A549 (cell line): ENCODE data around the gene TES. TPM values are rescaled to one million over a fixed set of nuclear protein-coding genes. Genes with fewer than 3 reads are reported as not detected.

Experiments used
- ATAC-seq, 2 experiments: fragments of 200-7000 bp in 1 of 2; fragments of >200 bp in 1 of 2; cut with Nextera tagmentation in 1 of 2; cut with Tn5 transposase in 1 of 2; 3 replicates each; pipeline versions ENCODE4 v1.8.0 to v1.9.1; 2018 to 2020; ENCODE audit warnings: mild to moderate bottlenecking in 1 of 2, moderate library complexity in 1 of 2
- CTCF ChIA-PET: fragments of 300-600 bp; sonication (Branson Sonifier 250); formaldehyde crosslinking; extraction: SDS; loops from one replicate; lab custom pipeline; 2021; ENCODE audit warnings: antibody characterized with exemption, inconsistent platforms; lab: Yijun Ruan, JAX
- POLR2A ChIA-PET: fragments of 350-600 bp; formaldehyde crosslinking; extraction: SDS; loops from one replicate; lab custom pipeline; 2021; ENCODE audit warnings: antibody characterized with exemption, inconsistent platforms; lab: Yijun Ruan, JAX
- DNase-seq, 2 experiments: peaks; one replicate each; pipeline versions ENCODE4 v3.0.0 to v3.0.0-alpha.2; 2011 to 2016; ENCODE audit warnings: low read depth in 1 of 2, low spot score in 1 of 2
- FAIRE-seq: peaks from 2 replicates; lab custom pipeline; 2011; peaks lifted over from hg19 to GRCh38; lab: Jason Lieb, UNC
- H3K27ac ChIP-seq, 2 experiments: fragments of >200 bp; sonication (Bioruptor Twin); formaldehyde crosslinking; 3 replicates each; pipeline ENCODE4 v1.5.1; 2016 to 2017
- H3K4me1 ChIP-seq: fragments of >200 bp; sonication (Bioruptor Twin); formaldehyde crosslinking; 3 replicates; pipeline ENCODE4 v1.6.1; 2016
- H3K4me2 ChIP-seq: fragments of >200 bp; sonication (Bioruptor Twin); formaldehyde crosslinking; 3 replicates; pipeline ENCODE4 v1.6.1; 2016
- H3K4me3 ChIP-seq: fragments of >200 bp; sonication (Bioruptor Twin); formaldehyde crosslinking; 3 replicates; pipeline ENCODE4 v1.5.1; 2016
- H3K9me3 ChIP-seq: fragments of >200 bp; sonication (Bioruptor Twin); formaldehyde crosslinking; 3 replicates; pipeline ENCODE4 v1.6.1; 2016
- CEBPB ChIP-seq, 2 experiments: fragments of >200 bp in 1 of 2; sonication (Bioruptor Twin) in 1 of 2; formaldehyde crosslinking in 1 of 2; IDR thresholded peaks; 2 replicates each; pipeline ENCODE4 v1.6.1; 2012 to 2016
- CHD4 ChIP-seq: fragments of 200-600 bp; sonication (generic); IDR thresholded peaks from 2 replicates; pipeline ENCODE4 v1.6.1; 2016; ENCODE audit warnings: antibody characterized with exemption, mild to moderate bottlenecking, borderline replicate concordance
- E2F6 ChIP-seq: IDR thresholded peaks from 2 replicates; pipeline ENCODE4 v1.6.1; 2012; ENCODE audit warnings: low read depth, borderline replicate concordance
- EHMT2 ChIP-seq: fragments of 200-600 bp; sonication (generic); IDR thresholded peaks from 2 replicates; pipeline ENCODE4 v1.6.1; 2016; ENCODE audit warnings: antibody characterized with exemption, low read depth, mild to moderate bottlenecking, moderate library complexity
- EP300 ChIP-seq, 2 experiments: fragments of >200 bp; sonication (Bioruptor Twin); formaldehyde crosslinking; IDR thresholded peaks; 2 replicates in 1 of 2; 3 replicates in 1 of 2; pipeline ENCODE4 v1.6.1; 2016 to 2017
- ESRRA ChIP-seq: fragments of 150-350 bp; IDR thresholded peaks from 2 replicates; pipeline ENCODE4 v1.6.1; 2014; ENCODE audit warnings: mild to moderate bottlenecking, low read length, borderline replicate concordance
- FOSL2 ChIP-seq, 2 experiments: fragments of 450-650 bp in 1 of 2; fragments of >200 bp in 1 of 2; sonication (Bioruptor Twin) in 1 of 2; formaldehyde crosslinking; IDR thresholded peaks; 2 replicates each; pipeline versions ENCODE4 v1.5.0 to v1.6.1; 2016 to 2020; ENCODE audit warnings: mild to moderate bottlenecking in 1 of 2, moderate library complexity in 1 of 2
- FOXS1 ChIP-seq: fragments of 250-450 bp; sonication (Bioruptor Pico); IDR thresholded peaks from 2 replicates; pipeline ENCODE4 v1.5.0; 2020; ENCODE audit warnings: mild to moderate bottlenecking, moderate library complexity
- HDAC2 ChIP-seq: fragments of 200-600 bp; sonication (generic); IDR thresholded peaks from 2 replicates; pipeline ENCODE4 v1.6.1; 2016
- HES2 ChIP-seq: fragments of >200 bp; sonication (Bioruptor Twin); formaldehyde crosslinking; IDR thresholded peaks from 2 replicates; pipeline ENCODE4 v1.6.1; 2016
- HOXB13 ChIP-seq: fragments of 250-450 bp; sonication (Bioruptor Pico); IDR thresholded peaks from 2 replicates; pipeline ENCODE4 v1.5.0; 2020; ENCODE audit warnings: low read depth, mild to moderate bottlenecking, moderate library complexity
- JUN ChIP-seq, 2 experiments: fragments of >200 bp; sonication (Bioruptor Twin); formaldehyde crosslinking; IDR thresholded peaks; 2 replicates in 1 of 2; 3 replicates in 1 of 2; pipeline ENCODE4 v1.6.1; 2016 to 2017
- MAFK ChIP-seq: fragments of 450-650 bp; IDR thresholded peaks from 2 replicates; pipeline ENCODE4 v1.6.1; 2014; ENCODE audit not compliant: partially characterized antibody
- MAZ ChIP-seq: fragments of 150-350 bp; IDR thresholded peaks from 2 replicates; pipeline ENCODE4 v1.6.1; 2014; ENCODE audit warnings: antibody characterized with exemption, low read depth, low read length, borderline replicate concordance
- NPAS2 ChIP-seq: fragments of 250-450 bp; sonication (Bioruptor Pico); IDR thresholded peaks from 2 replicates; pipeline ENCODE4 v1.8.0; 2022; ENCODE audit warnings: mild to moderate bottlenecking, moderate library complexity, borderline replicate concordance
- POLR2A ChIP-seq: IDR thresholded peaks from 2 replicates; pipeline ENCODE4 v1.6.1; 2012; ENCODE audit warnings: mild to moderate bottlenecking, low read length
- RAD21 ChIP-seq, 2 experiments: fragments of >200 bp in 1 of 2; sonication (Bioruptor Twin) in 1 of 2; formaldehyde crosslinking in 1 of 2; IDR thresholded peaks in 1 of 2; conservative IDR thresholded peaks in 1 of 2; 2 replicates in 1 of 2; 3 replicates in 1 of 2; pipeline ENCODE4 v1.6.1; 2012 to 2018; ENCODE audit warnings: inconsistent platforms in 1 of 2
- RARB ChIP-seq: fragments of 250-450 bp; sonication (Bioruptor Pico); IDR thresholded peaks from 2 replicates; pipeline ENCODE4 v1.8.0; 2021; ENCODE audit warnings: mild to moderate bottlenecking, moderate library complexity
- RNF2 ChIP-seq: fragments of 200-600 bp; sonication (generic); IDR thresholded peaks from 2 replicates; pipeline ENCODE4 v1.6.1; 2016; ENCODE audit warnings: low read depth, mild to moderate bottlenecking, antibody characterized with exemption, moderate library complexity, borderline replicate concordance
- SMC3 ChIP-seq: fragments of >200 bp; sonication (Bioruptor Twin); formaldehyde crosslinking; IDR thresholded peaks from 3 replicates; pipeline ENCODE4 v1.6.1; 2018; ENCODE audit warnings: inconsistent platforms
- SREBF2 ChIP-seq: fragments of 450-650 bp; IDR thresholded peaks from 2 replicates; pipeline ENCODE4 v1.6.1; 2014; ENCODE audit warnings: mild to moderate bottlenecking, moderate library complexity
- TFCP2L1 ChIP-seq: fragments of 250-450 bp; sonication (Bioruptor Pico); IDR thresholded peaks from 2 replicates; pipeline ENCODE4 v1.5.0; 2021; ENCODE audit warnings: mild to moderate bottlenecking
- USF2 ChIP-seq: fragments of 450-650 bp; IDR thresholded peaks from 2 replicates; pipeline ENCODE4 v1.6.1; 2014; ENCODE audit warnings: antibody characterized with exemption
- ZFP36 ChIP-seq: fragments of 450-650 bp; IDR thresholded peaks from 2 replicates; pipeline ENCODE4 v1.6.1; 2014; ENCODE audit warnings: borderline replicate concordance; ENCODE audit not compliant: partially characterized antibody
- ZSCAN20 ChIP-seq: fragments of 250-450 bp; sonication (Bioruptor Pico); IDR thresholded peaks from 2 replicates; pipeline ENCODE4 v1.8.0; 2022; ENCODE audit warnings: mild to moderate bottlenecking, moderate library complexity
- WGBS: methylation state at CpG from one replicate; pipeline ENCODE4 v1.1.6; 2017; ENCODE audit errors: missing lambda C conversion rate; 5-methylcytosine and 5-hydroxymethylcytosine counted together
- polyA plus RNA-seq, 4 experiments: library from polyadenylated mRNA; depleted of rRNA in 3 of 4; stranded (reverse); fragments of >200 nt; fragmentation: RNase III in 1 of 4; extraction: RNeasy Plus Mini Kit Qiagen cat#74134 plus additional on column Dnase treatment in 1 of 4; gene quantifications; 2 replicates in 3 of 4; 3 replicates in 1 of 4; pipeline ENCODE4 v1.2.3, GENCODE V29; 2011 to 2017
- TF ChIP-seq, protein P1 (sequence below): fragments of >200 bp; sonication (Bioruptor Twin); formaldehyde crosslinking; IDR thresholded peaks from 3 replicates; pipeline ENCODE4 v1.5.1; 2016
- TF ChIP-seq, protein P2 (sequence below): fragments of 250-450 bp; sonication (Bioruptor Pico); IDR thresholded peaks from 2 replicates; pipeline ENCODE4 v1.5.0; 2021; ENCODE audit warnings: mild to moderate bottlenecking, moderate library complexity, borderline replicate concordance

The TES gene
- polyA plus RNA-seq, 2 of the 4 experiments (the other 2 are of a cell fraction) = 45.9 to 134 TPM

DNA sequence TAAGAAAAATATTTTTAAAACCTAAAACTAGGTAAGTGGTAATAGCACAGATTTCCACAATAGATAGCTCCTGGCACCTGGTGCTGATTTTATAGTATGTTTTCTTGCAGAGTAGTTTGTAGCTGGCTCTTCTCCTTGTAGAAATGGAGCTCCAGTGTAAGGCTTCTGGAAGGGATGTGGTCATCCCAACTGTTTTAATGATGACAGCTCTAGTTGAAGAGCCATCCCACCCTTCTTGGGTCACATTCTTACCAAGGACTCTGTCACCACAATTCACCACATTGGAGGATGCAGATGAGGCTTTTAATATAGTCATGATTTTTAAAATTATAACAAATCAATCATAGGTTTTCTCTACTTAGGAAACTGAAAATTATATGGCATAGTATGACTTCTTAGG lies 31.0 kb downstream of the TES start (continued):
- no peak for TF ChIP-seq EP300 (IDR thresholded peaks at IDR 0.05)
- TF ChIP-seq FOXS1 (CRISPR knock-in tag) = no peak
- TF ChIP-seq MAZ = no peak
- no peak for TF ChIP-seq RARB (CRISPR knock-in tag)
- no peak for TF ChIP-seq RNF2
- TF ChIP-seq HES2 = no peak
- no peak for TF ChIP-seq USF2

DNA sequence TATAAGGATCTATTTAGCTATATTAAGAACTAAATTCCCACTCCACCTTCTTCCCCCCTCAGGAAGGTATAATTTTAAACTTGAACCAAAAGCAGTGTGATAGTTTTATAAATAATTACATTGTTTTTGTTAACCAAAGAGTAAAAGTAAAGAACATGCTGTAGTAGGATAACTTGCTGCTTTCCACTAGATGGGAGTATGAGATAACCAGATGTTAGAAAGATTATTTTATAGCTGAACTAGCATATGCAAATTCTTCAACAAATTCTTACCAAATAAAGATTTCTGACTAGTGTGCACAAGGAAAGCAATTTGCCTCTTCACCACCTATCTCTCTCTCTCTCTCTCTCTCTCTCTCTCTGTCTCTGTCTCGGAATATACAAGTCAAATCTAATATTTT lies 31.8 kb downstream of the TES start:
- H3K4me3 ChIP-seq = no peak overlapping the region
- H3K27ac ChIP-seq = no peak overlapping the region
- H3K4me1 ChIP-seq = peaks cover 10% of the 10 kb centered on the region
- no peak for DNase-seq
- 87% methylated on average over 1 of the region's 1 CpG for WGBS
- ATAC-seq = 0 out of 6 replicates have a peak, but pooled peaks of 1 of the 2 experiments have one; percentile 38
- TF ChIP-seq MAFK = no peak
- TF ChIP-seq RARB (CRISPR knock-in tag) = no peak
- no peak for TF ChIP-seq CEBPB (IDR thresholded peaks at IDR 0.05)
- TF ChIP-seq SREBF2 = no peak
- TF ChIP-seq HES2 = no peak
- TF ChIP-seq RNF2 = no peak
- TF ChIP-seq, protein P1, sequence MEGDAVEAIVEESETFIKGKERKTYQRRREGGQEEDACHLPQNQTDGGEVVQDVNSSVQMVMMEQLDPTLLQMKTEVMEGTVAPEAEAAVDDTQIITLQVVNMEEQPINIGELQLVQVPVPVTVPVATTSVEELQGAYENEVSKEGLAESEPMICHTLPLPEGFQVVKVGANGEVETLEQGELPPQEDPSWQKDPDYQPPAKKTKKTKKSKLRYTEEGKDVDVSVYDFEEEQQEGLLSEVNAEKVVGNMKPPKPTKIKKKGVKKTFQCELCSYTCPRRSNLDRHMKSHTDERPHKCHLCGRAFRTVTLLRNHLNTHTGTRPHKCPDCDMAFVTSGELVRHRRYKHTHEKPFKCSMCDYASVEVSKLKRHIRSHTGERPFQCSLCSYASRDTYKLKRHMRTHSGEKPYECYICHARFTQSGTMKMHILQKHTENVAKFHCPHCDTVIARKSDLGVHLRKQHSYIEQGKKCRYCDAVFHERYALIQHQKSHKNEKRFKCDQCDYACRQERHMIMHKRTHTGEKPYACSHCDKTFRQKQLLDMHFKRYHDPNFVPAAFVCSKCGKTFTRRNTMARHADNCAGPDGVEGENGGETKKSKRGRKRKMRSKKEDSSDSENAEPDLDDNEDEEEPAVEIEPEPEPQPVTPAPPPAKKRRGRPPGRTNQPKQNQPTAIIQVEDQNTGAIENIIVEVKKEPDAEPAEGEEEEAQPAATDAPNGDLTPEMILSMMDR = peak; percentile 29; the same call in 2 of the 3 replicates
- TF ChIP-seq JUN (IDR thresholded peaks at IDR 0.05) = no peak
- no peak for TF ChIP-seq NPAS2 (CRISPR knock-in tag)
- TF ChIP-seq CHD4 = no peak
- no peak for TF ChIP-seq HDAC2
- TF ChIP-seq, protein P2, sequence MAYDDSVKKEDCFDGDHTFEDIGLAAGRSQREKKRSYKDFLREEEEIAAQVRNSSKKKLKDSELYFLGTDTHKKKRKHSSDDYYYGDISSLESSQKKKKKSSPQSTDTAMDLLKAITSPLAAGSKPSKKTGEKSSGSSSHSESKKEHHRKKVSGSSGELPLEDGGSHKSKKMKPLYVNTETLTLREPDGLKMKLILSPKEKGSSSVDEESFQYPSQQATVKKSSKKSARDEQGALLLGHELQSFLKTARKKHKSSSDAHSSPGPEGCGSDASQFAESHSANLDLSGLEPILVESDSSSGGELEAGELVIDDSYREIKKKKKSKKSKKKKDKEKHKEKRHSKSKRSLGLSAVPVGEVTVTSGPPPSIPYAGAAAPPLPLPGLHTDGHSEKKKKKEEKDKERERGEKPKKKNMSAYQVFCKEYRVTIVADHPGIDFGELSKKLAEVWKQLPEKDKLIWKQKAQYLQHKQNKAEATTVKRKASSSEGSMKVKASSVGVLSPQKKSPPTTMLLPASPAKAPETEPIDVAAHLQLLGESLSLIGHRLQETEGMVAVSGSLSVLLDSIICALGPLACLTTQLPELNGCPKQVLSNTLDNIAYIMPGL (CRISPR knock-in tag) = no peak
- no peak for TF ChIP-seq ZSCAN20 (CRISPR knock-in tag)
- no peak for TF ChIP-seq TFCP2L1 (CRISPR knock-in tag)
- no peak for TF ChIP-seq E2F6
- TF ChIP-seq POLR2A = no peak
- no peak for TF ChIP-seq ZFP36
- peak; percentile 35 to 53; a peak in 3 of 5 replicates for TF ChIP-seq RAD21 (conservative IDR thresholded peaks at IDR 0.05 in 1 of 2, IDR thresholded peaks at IDR 0.05 in 1 of 2)
- TF ChIP-seq EHMT2 = no peak
- no peak for TF ChIP-seq ESRRA
- no peak for TF ChIP-seq HOXB13 (CRISPR knock-in tag)
- peak; percentile 13; the same call in 1 of the 3 replicates for TF ChIP-seq SMC3
- no peak for TF ChIP-seq FOSL2 (IDR thresholded peaks at IDR 0.05)
- TF ChIP-seq FOSL2 (CRISPR knock-in tag; IDR thresholded peaks at IDR 0.05) = no peak
- FAIRE-seq = no peak
- H3K9me3 ChIP-seq = peaks cover 14% of the 10 kb centered on the region
- POLR2A ChIA-PET = no interaction called here
- CTCF ChIA-PET = interaction anchor here (0.8 to 16.2 kb wide), 8 partner anchors 9 to 350 kb away, joined by 3 to 385 read pairs (median 4); partner anchors contain the start of gene TES
- no peak overlapping the region for H3K4me2 ChIP-seq
